ENCODE measurements around the gene ILDR2. TPM values are rescaled to one million over a fixed set of nuclear protein-coding genes. Genes with fewer than 3 reads are reported as not detected.

ILDR2 gene
- total and polyA plus RNA-seq, 9 of the 15 experiments (the other 6 are each of a cell fraction or from before 2014, with no cell fraction given): 0.03 to 0.31 (median 0.18) TPM; not detected in 2

- Histone ChIP-seq H2AFZ (ENCODE audit: low read depth, low read length) (no peak overlapping the region), H4K20me1 (replicated peaks; ENCODE audit: control insufficient read depth, insufficient read depth, low read length) (no peaks in the 10 kb centered on the region), H3K9ac (ENCODE audit: insufficient read depth in 1 of 2, low read depth in 2 of 2, low read length in 2 of 2) (no peak overlapping the region), H3K4me1 (replicated peaks in 1 of 2; ENCODE audit: control insufficient read depth in 2 of 2, insufficient read depth in 2 of 2, low read length in 2 of 2) (no peaks in the 10 kb centered on the region), H3K4me3 (no peak overlapping the region), H3K27me3 (ENCODE audit: control insufficient read depth in 2 of 2, insufficient read depth in 2 of 2, low read length in 2 of 2) (no peaks in the 10 kb centered on the region; a peak in 3 of 5 replicates), H3K36me3 (ENCODE audit: control insufficient read depth, insufficient read depth, low read length) (no peaks in the 10 kb centered on the region), H3K9me1 (ENCODE audit: control insufficient read depth, insufficient read depth, low read length) (no peaks in the 10 kb centered on the region), H3K27ac (ENCODE audit: extremely low read depth, low read depth, low read length) (no peak overlapping the region), H3K79me2 (ENCODE audit: control insufficient read depth, insufficient read depth, low read length) (no peaks in the 10 kb centered on the region), H3K4me2 (ENCODE audit: insufficient read depth, low read length) (no peak overlapping the region), H3K9me3 (replicated peaks; ENCODE audit: control insufficient read depth, insufficient read depth, low read depth, low read length) (no peaks in the 10 kb centered on the region)
- BruUV-seq (replicated peaks): no TSS peak
- 0% methylated on average over 2 of the region's 2 CpGs for WGBS (ENCODE audit: insufficient coverage, low coverage, missing lambda C conversion rate)
- FAIRE-seq: no peak
- no peak for ATAC-seq
- TF ChIP-seq, protein P1, sequence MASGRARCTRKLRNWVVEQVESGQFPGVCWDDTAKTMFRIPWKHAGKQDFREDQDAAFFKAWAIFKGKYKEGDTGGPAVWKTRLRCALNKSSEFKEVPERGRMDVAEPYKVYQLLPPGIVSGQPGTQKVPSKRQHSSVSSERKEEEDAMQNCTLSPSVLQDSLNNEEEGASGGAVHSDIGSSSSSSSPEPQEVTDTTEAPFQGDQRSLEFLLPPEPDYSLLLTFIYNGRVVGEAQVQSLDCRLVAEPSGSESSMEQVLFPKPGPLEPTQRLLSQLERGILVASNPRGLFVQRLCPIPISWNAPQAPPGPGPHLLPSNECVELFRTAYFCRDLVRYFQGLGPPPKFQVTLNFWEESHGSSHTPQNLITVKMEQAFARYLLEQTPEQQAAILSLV (tag; IDR thresholded peaks at IDR 0.05): no peak
- TF ChIP-seq ZNF512 (tag; IDR thresholded peaks at IDR 0.05): no peak
- ChIA-PET POLR2A (no interaction called here), CTCF (ENCODE audit: low intra/inter-chr PET ratio) (no interaction called here)
- intact Hi-C loops (cut with micrococcal nuclease) (no loop called here), in situ Hi-C loops (cut with MboI) (no loop called here)
- no peak for DNase-seq (ENCODE audit: extremely low read depth in 1 of 4, low spot score in 3 of 4)
These were observed 37.2 kb upstream of the ILDR2 start for GRCh38 chr1:167012570-167012969.

Measured in K562 (cell line).